Hematopoietic multipotent progenitor cell (in vitro differentiated cells): ENCODE data around the gene SCD5. TPM values are rescaled to one million over a fixed set of nuclear protein-coding genes. Genes with fewer than 3 reads are reported as not detected.

ENCODE experiments used
- DNase-seq, 3 donors: peaks; one replicate each; pipeline ENCODE4 v3.0.0-alpha.2; 2011 to 2015; ENCODE audit warnings: low read depth in 2 of 3, low spot score in 2 of 3
- total RNA-seq: library from RNA; depleted of rRNA; stranded (reverse); fragments of >200 nt; gene quantifications from one replicate; pipeline ENCODE4 v1.2.3, GENCODE V29; 2012

The SCD5 gene
- total RNA-seq, 1 donor: 10.8 TPM

- peak in 2 of 3 donors; percentile 31 to 37 for DNase-seq
Observed at GRCh38 chr4:82797405-82798111, 1.0 kb downstream of the SCD5 start.

DNA sequence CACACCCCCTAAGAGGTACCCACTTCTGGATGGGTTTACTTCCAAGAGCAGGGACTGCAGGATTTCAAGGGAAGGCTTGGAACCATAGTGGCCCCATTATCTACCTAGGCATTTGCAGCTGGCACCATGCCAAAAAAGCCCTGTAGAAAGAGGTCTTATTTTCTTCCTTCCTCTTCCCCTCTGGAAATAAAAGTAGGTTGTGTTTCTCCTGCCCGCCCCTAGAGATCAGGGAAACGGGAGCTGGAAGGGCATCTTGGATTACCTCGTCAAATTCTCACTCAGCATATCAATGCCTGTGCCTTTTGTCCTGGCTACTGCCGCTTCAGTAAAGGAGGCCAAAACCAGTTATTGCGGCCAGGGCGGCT lies 1.6 kb downstream of the SCD5 start:
- DNase-seq: peak in 1 of 3 donors; percentile 32

- no peak for DNase-seq
Observed at GRCh38 chr4:82792912-82793649, 5.5 kb downstream of the SCD5 start.

DNA sequence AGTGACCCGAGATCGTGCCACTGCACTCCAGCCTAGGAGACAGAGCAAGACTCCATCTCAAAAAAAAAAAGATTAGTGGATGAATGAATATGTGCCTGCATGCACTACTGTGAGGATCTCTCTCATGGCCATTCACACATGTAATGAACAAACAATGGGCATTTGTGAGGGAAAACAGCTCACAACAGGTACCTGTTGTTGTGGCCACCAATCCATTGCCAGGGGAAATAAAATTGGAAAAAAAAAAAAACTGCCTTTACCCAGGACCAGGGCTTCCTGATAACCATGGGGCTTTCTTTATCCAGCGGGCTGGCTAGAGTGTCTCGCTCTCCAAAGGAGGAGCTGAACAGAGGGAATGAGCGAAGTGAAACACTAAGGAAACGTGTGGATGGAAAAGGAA lies 7.4 kb downstream of the SCD5 start:
- no peak for DNase-seq

- DNase-seq: no peak
Observed at GRCh38 chr4:82790060-82790660, 8.4 kb downstream of the SCD5 start.

DNA sequence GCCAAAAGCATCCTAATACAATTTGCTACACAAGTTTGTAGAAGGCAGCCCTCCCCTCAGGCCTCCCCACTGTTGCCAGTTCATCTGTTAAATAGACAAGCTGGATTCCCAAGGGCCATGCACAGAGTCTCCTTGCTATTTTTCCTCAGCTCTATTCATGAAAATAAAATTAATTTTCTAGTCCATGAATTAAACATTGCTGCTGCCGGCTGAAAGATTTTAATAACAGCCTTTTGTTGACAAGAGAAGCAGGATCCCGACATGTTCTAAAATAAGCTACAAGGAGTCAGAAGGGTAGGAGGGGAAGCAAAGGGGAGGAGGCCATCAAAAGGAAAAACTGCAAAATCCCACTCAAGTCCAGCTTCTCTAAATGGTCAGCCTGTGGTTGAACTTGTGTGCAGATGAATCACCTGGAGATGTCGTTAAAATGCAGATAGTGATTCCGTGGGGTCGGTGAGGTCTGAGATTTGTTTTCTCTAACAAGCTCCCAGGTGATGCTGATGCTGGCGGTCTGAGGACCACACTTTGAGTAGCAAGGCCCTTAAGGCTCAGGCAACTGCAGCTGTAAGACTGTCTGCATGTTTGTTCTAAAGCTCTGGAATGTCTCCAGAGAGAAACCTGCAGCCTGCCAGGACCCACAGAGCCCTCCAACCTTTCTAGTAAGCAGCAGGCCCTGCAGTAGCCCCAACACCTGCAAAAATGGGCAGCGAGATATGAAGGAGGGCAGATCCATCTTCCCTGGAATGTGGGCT lies 9.4 kb downstream of the SCD5 start:
- DNase-seq: no peak

DNA sequence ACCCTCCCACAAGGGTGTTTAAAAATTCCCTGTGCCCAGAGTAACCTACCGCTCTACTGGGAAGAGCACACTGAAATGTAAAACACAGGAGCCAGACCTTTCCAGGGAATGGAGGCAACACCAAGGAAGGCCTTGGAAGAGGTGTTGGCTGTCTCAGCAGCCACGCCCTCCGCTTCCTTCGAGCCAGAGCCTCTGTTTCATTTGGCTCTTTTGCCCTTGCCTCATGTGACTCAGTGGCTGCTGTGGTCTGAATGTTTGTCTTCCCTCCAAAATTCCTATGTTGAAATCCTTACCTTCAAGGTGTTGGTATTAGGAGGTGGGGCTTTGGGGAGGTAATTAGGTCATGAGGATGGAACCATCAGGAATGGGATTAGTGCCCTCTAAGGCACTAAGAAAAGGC lies 11.3 kb downstream of the SCD5 start:
- DNase-seq: no peak

DNA sequence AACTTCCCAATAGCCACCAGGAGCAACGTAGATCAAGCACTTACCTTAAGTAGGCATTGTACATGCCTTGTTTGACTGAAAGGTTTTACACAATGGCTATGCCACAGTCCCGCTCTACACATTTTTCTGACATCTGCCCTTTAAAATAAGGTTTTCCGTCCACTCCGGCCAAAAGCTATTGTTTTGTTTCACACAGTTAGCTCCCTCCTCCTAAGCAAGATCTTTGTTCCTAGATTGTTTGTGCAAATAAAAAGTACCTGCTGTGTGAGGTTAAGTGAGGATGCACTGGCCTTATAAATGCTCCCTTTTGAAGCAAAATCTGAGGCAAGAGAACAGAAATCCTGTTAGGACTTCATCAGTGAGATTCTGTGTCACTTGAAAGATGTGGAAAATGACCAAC lies 11.8 kb downstream of the SCD5 start:
- DNase-seq: no peak

DNA sequence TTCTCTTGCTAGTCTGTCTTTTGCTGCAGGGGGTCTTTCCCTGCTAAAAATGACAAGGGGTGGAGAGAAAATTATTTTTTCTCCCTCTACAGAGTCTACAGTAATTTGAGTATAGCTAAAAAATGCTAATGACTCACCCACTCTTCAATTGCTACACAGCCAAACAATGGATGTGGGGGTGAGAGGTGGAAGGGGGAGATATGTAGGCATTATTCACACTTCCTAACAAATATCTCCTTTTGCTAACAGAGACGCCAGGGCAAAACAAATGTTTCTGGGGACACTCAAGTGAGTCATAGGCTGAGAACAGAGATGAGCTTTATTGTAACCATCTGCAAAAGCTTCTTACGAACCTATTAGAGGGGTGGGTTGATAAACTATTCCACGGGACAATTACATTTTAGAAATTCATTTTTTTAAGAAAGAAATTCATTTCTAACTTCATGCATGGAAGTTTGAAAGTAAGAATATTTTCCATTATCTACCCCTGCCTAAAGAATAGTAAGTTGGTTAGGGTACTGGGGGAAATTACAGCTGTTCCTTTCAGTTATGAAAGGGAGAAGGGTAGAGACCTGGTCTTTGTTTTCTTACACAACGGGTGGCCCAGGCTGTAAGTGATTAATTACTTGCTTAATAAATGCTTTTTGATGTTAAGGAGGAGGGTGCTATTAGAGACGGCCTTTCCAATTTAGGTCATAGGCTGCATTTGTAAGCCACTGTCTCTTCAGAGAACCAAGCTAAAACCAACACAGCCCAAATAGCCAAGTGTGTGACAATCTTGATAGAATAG lies 12.8 kb downstream of the SCD5 start:
- DNase-seq: peak in 1 of 3 donors; percentile 63

DNA sequence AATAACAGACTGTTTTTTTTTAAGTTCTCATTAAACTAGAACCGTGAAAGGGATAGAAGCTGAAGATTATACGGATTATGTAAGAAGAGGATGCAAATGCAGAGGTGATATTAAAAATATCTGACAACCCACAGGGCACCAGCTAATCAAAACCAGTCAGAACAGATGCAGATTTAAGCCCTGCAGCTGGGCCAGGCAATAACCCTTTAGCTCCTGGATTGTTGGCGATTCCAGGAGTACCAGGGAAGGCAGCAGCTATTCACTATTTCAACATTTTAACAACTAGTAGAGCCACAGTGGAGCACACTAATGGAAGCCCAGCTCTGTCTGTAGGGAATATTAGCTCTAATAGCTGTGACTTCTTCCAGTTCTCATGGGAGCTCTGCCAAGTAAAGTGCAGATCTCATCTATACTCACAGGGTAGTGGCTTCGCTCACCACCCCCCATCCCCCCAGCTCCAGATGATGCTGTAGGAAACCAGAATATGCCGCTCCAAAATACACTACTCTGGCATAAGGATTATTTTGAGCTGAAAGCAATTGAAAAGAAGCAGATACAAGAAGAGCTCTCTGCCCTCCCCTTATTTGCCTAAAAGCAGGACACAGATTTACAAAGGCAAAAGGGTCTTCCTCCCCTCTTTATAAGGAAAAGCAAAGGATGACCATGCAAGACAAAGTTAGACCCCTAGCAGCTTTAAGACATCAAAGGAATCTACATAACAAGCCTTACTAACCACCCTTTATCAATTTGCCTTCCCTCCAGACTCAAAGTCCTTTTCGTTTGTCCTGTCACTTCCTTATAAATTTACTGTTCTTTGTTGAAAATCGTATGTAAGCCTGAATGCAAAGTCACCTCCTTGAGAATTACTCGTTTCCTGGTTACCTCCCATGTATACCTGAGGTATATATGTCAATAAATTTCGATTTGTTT lies 13.7 kb downstream of the SCD5 start:
- DNase-seq: peak in 2 of 3 donors; percentile 41 to 76

GRCh38 chr4:82782626-82783345 lies 15.8 kb downstream of the SCD5 start:
- DNase-seq: no peak

GRCh38 chr4:82780752-82781231 lies 17.8 kb downstream of the SCD5 start:
- DNase-seq: peak in 2 of 3 donors; percentile 88 to 96

GRCh38 chr4:82780170-82780751 lies 18.3 kb downstream of the SCD5 start:
- DNase-seq: no peak

DNA sequence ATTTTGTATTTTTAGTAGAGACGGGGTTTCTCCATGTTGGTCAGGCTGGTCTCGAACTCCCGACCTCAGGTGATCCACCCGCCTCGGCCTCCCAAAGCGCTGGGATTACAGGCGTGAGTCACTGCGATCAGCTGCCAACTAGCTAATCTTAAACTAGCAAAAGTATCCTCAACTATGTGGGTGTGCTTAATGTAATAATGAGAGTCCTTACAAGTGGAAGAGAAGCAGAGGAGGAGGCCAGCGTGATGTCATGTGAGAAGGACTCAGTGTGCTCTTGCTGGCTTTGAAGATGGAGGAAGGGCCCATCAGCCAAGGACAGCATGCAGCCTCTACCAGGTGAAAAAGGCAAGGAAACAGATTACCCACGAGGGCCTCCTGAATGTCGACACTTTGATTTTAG lies 19.6 kb downstream of the SCD5 start:
- DNase-seq: no peak

DNA sequence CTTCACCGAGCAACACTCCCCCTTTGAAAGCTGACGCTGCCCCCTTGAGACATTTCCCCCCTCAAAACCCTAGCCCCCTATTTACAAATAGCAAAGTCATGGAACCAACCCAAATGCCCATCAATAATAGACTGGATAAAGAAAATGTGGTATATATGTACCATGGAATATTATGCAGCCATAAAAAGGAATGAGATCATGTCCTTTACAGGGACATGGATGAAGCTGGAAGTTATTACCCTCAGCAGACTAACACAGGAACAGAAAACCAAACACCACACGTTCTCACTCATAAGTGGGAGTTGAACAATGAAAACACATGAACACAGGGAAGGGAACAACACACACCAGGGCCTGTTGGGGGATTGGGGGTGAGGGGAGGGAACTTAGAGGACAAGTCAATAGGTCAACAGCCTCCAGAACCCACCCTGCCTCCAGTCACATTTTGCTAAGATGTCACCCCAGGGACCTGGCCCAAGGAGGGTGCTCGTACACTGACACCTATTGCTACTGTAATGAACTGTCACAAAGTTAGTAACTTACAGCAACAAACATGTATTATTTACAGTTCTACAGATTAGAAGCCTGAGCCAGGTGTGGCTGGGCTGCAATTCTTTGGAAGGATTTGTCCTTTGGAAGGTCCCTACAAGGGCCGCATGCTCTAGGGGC lies 20.6 kb downstream of the SCD5 start:
- no peak for DNase-seq

DNA sequence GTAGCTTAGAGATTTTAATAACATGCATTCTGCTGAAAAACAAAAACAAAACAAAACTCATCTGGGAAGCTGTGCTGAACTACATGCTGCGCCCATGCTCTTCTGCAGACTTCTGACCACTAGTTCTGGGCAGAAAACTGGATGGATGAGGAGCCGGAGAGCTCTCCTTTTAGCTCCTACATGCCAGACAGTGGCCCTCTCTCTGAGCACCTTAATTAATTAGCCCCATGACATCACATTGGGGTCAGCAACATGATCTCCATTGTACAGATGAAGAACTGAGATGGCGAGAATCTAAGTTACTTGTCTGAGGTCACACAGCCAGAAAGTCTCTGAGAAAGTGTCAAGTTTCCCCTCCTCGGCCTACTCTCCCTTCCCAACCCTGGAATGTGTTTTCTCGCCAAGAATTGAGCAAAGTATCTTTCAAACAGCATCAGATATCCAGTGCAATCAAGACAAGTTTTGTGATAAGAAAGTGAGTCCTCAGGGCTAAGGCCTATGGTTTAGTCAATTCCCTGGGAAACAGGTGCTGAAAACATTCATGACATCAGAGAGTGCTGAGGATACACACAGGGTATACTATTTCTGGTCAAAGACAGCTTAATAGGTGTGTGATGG lies 21.6 kb downstream of the SCD5 start:
- DNase-seq: no peak

- DNase-seq: no peak
Observed at GRCh38 chr4:82775243-82775642, 23.4 kb downstream of the SCD5 start.
